Fibroblast of peridontal ligament (primary cell): Measurements from ENCODE around the gene SPATA33.
"Not testable (repeated sequence)": the region's sequence is repeated elsewhere in the genome, so short reads cannot be mapped to it uniquely, and the experiment has no call there.

Experiments used
- DNase-seq: peaks from one replicate; pipeline ENCODE4 v3.0.0-alpha.2; 2010; ENCODE audit errors: extremely low read depth

The SPATA33 gene

DNA sequence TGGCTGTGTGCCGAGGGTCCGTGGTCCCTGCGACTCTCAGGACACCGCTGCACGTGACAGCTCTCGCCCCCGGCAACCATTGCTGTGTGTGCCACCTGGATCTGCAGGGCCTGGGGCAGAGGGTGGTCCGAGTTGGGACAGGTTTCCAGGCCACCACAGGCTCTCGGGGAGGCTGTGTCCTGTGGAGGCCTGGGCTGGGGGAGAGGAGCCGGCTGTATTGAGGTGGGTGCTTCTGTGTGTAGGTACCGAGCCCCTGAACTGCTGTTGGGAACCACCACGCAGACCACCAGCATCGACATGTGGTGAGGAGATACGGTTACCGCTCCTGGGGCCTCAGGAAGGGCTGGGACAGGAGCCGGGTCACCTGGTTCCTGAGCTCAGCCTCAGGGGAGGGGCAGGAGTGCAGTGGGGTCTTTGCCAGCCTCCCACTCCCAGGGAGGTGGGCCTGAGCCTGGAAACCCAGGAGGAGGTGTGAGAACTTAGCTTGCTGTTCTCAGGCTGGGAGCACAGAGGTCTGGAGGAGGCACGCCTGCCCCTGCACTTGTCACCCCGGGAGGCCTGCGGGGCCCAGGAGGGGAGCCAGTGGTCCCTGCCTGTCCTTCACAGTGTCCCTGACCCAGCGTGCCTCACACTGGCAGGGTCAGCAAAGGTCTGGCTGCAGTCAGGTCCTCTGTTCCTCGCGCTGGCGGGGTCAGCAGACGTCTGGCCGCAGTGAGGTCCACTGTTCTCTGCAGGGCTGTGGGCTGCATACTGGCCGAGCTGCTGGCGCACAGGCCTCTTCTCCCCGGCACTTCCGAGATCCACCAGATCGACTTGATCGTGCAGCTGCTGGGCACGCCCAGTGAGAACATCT, 36.5 kb downstream of the SPATA33 start:
- DNase-seq, result no peak

DNA sequence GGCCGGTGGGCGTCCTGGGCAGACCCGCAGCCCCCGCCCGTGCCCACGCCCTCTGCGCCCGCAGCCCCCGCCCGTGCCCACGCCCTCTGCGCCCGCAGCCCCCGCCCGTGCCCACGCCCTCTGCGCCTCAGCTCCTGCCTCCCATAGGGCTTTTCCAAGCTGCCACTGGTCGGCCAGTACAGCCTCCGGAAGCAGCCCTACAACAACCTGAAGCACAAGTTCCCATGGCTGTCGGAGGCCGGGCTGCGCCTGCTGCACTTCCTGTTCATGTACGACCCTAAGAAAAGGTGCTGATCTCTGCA, 37.1 kb downstream of the SPATA33 start:
- DNase-seq, result not testable (repeated sequence)

DNA sequence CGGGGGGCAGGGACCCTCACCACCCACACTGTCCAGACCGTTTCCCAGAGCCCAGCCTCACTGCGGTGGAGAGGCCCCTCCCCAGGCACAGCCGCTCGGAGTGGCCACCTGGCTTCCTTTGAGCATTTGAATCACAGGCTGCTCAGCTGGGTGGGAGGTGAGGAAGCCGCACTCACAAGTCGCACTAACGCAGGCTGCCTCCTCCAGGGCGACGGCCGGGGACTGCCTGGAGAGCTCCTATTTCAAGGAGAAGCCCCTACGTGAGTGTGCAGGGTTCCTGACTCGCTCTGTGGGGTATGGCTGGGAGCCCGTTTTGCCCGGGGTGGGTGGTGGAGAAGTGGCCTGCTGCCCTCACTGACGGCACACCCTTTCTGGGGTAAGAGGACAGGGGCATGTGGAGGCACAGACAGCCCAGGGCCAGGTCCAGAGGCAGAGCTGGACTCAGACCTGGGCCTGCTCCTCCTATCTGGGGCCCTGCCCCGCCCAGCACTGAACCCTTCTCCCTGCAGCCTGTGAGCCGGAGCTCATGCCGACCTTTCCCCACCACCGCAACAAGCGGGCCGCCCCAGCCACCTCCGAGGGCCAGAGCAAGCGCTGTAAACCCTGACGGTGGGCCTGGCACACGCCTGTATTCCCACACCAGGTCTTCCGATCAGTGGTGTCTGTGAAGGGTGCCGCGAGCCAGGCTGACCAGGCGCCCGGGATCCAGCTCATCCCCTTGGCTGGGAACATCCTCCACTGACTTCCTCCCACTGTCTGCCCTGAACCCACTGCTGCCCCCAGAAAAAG, 37.6 kb downstream of the SPATA33 start:
- DNase-seq, result no peak

DNA sequence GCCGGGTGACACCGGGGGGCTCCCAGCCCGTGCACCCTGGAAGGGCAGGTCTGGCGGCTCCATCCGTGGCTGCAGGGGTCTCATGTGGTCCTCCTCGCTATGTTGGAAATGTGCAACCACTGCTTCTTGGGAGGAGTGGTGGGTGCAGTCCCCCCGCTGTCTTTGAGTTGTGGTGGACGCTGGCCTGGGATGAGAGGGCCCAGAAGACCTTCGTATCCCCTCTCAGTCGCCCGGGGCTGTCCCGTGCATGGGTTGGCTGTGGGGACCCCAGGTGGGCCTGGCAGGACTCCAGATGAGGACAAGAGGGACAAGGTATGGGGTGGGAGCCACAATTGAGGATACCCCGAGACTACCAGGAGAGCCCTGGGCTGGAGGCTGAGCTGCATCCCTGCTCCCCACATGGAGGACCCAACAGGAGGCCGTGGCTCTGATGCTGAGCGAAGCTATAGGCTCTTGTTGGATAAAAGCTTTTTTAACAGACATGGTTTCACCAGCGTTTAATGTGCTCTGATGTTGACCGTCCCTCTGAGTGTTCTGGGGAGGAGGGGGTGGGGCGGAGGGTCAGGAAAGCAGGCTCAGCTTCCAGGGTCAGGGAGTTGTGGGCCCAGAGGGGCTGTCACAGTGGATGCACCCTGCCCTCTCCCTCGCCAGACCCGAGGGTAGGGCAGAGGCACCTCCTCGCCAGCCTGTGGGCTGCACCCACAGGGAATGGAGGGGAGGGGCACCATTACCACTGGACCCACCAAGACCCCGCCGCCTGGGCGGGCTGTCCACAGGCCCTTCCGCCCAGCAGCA, 38.4 kb downstream of the SPATA33 start:
- DNase-seq, result no peak

DNA sequence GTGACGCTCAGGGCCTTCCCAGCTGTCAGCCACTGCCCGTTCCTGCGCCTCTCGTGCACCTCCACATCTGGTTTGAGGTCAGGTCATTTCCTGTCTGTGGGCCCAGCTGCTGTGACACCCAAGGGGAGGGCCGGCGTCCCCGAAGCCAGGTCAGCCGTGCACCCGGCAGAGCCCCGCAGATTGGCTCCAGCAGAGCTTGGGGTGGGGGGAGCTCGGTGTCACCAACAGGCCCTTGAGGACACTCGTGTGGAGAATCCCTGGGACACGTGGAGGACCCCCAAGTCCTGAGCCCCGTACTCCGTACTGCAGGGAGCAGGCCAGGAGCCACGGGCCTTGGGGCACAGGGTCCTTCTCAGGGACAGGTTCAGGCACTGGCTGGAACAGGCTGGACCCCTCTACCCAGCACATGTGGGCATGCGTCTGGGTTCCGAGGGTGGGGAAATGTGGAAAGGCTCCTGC, 39.1 kb downstream of the SPATA33 start:
- no peak for DNase-seq

DNA sequence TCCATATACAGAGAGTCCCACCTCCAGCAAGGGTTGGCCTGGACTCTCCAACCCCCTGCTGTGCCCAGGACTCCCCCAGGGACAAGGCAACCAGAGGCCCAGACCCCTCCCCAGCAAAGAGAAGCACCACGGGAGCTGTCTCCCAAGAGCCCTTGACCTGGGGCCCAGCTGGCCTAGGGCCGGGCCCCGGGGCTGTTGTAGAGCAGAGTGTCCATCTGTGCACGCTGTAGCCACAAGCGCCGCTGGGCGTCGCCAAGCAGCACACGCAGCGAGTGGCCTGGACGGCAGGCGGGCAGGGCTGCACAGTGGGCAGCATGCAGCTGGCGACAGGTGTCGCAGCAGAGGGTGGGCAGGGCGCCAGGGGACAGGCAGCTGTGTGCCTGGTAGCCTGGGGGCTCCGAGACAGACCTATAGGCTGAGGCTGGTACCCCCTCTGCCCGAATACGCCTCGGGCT, 39.6 kb downstream of the SPATA33 start:
- DNase-seq, result no peak

DNA sequence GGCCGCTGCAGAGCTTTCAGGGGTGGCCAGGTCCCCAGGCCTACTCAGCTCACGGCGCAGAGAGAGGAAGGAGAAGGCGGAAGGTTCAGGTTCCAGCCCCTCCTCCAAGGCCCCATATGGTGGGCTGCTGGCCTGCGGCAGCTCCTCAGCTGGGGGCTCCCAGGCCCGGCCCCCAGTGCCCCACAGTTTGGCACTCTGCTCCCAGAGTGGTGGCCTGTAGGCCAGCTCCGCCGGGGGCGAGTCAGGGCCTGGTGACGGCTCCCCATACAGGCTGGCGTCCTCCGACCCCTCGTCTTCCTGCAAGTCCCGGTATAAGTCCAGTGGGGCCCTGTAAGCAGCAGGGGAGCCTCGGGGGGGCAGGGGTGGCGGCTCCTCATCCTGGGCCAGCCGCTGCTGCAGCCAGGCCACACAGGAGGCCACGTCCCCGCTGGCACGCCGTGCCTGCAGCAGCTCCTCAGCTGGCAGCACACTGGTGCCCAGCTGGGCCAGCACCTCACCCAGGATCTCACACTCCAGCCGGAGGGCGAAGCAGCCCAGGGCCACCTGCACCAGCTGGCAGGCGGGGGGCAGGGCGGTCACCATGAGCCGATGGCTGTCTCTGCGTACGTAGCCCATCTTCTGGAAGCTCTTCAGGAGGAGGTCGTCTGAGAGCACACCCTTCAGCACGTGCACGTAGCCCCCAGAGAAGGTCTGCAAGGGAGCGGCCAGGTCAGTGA, 40.1 kb downstream of the SPATA33 start:
- no peak for DNase-seq

DNA sequence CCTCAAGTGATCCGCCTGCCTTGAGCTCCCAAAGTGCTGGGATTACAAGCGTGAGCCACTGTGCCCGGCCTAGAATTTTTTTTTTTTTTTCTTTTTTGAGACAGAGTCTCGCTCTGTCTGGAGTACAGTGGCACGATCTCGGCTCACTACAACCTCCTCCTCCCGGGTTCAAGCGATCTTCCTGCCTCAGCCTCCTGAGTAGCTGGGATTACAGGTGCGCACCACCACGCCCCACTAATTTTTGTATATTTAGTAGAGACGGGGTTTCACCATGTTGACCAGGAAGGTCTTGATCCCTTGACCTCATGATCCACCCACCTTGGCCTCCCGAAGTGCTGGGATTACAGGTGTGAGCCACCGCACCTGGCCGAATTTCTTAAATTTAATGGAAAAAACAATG, 41.1 kb downstream of the SPATA33 start:
- not testable (repeated sequence) for DNase-seq

DNA sequence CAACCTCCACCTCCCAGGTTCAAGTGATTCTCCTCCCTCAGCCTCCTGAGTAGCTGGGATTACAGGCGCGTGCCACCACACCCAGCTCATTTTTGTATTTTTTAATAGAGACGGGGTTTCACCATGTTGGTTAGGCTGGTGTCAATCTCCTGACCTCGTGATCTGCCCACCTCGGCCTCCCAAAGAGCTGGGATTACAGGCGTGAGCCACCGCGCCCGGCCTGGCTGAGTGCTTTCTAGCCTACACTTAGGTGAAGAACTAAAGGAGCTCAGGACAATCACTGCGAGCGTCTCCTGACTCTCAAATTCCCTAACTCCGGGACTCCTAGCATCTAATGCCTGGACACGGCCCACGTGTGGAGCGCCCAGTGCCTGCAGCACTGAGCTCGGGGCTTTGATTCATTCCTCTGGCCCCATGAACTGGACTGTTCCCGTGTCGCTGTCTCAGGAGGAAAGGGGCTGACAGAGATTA, 42.0 kb downstream of the SPATA33 start:
- DNase-seq, result not testable (repeated sequence)

DNA sequence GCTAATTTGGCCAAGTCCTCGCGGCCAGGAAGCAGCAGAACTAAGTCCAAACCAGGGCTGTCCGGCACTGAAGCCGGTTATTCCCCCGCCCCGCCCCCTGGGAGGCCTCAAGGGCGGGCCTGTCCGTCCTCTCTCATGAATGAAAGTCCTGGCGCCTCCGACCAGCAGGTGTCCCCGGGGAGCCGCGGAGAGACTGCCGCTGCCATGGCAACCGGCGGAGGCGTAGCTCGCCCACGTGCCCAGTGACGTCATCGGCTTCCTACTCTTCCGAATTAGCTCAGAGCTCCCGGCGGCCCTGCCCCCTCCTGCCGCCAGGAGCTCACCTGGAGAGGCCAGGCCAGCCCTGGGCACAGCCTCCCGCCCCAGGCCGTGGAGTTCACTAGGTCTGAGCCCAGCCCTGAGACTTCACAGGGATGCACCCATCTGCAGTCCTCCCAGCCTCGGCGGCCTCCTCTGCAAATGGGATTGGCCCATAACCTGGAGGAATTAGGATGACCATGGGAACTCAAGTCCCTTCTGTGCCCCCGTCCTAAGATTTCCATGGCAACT, 42.5 kb downstream of the SPATA33 start:
- DNase-seq, result peak; percentile 90

DNA sequence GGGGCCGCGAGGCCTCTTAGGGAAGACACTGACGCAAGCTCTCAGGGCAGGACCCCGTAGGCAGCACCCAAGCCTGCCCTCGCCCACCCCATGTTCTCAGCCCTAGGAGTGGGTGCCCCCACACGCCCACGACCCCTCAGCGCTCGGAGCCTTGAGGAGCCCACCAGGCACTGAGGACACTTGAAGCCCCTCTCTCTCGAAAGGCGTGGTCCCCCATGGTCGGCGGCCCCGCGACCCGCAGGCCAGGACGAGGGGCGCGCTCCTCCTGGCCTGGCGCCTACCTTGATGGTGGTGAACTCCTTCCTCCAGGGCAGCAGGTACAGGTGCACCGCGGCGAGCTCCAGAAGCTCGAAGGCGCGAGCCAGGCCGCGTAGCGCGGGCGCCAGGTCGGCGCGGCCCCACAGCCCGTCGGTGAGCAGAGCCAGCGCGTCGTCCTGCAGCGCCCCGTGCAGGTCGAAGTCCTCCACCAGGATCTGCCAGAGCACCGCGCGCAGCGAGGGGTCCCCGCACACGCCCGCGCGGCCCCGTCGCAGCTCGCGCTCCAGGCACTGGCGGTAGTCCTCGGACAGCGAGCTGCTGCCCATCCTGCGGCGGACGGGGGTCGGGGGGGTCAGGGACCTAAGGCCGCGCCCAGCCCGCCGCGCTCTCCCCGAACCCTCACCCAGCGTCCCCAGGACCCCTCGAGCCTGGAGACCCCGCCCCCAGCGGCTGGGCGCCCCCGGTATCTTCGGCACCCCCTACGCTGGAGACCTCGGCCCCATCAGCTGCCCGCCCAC, 43.2 kb downstream of the SPATA33 start:
- DNase-seq, result no peak

DNA sequence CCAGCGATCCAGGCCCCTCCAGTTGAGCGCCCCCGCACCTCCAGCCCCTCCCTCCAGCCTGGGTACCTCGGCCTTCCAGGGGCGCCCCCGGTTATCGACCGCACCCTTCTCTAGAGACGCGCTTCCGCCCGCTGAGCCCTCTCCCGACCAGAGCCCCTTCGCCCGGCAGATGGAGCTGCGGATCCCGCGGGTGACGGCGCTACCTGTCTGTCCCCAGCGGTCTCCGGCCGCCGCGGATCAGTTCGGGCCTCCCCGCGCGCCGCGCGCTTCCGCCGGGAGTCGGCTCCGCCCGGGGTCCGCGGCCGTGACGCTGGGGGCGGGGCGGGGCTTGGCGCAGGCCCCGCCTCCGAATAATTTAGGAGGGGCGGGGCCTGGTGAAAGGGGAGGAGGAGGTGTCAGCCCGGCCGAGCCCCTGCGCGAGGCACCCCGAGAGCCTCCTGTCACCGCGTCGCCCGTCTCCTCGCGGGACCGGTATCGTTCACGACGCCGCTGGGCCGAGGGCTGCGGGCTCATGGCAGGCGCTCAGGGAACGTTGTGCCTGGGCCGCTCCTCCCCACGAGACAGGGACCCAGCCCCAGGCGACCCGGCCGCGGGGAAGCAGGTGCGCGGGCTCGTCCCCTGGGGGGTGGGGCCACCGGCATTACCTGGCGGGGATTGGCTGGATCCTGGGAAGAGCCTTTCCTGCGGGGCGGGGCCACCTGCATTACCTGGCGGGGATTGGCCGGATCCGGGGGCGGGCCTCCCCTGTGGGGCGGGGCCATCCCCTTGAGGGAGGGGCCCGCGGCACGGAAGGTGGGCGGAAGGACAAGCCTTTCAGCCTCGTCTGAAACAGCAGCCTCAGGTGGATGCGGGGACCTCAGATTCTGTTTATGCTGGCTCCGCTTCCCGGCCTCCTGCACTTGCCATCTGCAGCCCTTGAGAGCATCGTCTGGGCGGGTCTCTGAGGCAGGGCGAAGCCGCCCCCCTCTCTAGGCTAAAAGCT, 44.1 kb downstream of the SPATA33 start, which contains the start of gene SPATA2L:
TSS of gene SPATA2L (minus strand) at position 281 of the 982 bp plus-strand sequence. CDS start 473 bp downstream, outside the sequence.
- DNase-seq, result peak; percentile 49

DNA sequence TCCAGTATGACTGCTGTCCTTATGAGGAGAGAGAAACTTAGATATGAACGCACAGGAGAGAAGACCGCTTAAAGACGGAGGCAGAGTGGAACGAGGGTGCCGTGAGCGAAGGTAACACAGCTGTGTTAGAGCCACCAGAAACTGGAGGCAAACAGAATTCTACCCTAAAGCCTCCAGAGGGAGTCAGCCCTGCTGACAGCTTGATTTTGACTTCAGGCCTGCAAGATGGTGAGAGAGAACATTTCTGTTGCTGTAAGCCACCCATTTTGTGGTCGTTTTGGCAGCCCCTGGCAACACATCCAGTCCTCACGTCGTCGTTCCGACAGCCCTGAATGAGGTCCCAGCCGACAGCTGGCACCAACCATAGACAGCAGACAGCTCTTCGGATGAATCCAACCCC, 46.6 kb downstream of the SPATA33 start:
- no peak for DNase-seq

DNA sequence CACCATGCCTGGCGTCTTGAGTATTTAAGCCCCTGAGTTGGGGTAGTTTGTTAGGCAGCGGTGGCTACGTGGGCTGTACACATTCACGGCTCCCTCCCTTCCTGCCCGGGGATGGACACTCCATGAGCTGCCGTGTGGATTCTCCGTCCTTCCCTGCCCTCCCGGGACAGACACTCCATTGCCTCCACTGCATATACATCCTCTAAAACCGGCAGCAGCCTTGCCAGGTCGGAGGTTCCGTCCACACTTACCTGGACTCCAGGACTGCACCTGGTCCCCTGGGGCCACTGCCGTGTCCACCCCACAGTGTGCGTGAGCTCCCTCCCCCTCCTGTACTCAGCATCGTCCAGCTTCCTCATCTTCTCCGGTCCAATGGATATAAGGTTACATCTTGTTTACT, 47.4 kb downstream of the SPATA33 start:
- no peak for DNase-seq

DNA sequence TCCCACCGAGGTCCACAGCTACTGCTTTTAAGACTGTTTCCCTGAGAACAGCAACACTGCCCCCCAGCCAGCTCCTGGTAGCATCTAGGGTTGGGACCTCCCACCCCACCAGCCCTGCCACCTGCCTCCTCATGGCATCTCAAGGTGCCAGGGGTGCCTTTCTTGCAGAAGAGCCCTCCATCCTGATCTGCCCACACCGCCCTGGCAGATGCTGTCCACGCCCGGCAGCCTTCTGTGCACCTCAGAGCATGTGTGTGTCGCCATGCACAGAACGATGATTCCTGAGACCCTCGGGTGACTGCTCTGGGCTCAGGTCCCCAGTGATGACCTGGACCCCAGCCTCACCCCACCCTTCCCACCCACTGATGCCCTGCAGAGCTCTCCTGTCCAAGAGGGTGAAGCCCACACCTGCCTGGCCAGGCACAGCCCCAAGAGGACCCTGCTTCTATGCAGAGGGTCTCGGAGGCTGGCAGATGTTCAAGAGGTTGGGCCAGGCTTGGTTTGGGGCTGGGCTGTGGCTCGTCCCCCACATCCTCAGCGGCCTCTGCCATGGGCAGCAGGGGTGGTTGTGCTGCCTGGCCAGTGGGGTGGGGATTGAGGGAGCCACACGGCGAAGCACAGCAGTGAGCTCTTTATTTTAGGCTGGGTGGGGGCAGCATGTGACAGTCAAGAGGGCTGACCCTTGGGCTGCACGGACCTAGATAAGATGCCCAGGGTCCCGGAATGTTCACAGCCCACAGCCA, 49.1 kb downstream of the SPATA33 start:
- no peak for DNase-seq

DNA sequence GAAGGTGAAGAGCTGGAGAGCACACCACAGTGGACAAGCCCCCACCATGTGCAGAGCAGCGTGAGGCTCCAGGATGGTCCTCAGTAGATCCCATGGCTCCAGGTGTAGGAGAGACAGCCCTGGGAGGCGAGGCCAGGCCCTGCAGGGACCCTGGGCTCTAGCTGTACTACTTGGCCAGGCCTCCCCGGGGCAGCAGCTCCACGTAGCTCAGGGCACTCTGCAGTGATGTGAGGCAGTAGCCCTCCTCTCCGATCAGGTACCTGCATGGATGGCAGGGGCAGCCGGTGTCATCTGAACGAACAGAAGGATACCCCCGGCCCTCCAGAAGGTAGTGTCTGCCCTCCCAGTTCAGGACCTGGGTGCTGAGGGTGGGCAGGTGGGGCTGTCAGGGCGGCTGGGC, 50.1 kb downstream of the SPATA33 start:
- no peak for DNase-seq

DNA sequence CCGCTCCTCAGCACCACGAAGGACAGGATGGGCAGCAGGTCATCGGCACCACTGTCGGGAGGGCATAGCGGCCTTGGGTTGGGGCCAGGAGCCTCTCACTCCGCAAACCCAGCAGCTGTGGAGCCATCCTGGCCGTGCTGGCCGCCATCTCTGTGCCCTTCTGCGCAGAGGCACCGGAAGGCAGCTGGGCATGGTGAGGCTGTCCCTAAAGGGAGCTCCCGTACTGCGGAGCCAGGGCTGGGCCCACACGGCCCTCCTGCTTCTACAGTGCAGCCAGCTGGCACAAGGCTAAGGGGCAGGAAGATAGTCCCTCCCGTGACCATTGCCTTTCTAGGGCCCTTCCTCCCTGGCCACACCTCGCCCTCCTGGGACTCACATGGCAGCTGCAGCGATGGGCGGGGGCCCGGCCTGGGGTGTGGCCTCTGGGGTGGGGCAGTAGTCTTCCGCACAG, 50.9 kb downstream of the SPATA33 start:
- DNase-seq, result no peak

DNA sequence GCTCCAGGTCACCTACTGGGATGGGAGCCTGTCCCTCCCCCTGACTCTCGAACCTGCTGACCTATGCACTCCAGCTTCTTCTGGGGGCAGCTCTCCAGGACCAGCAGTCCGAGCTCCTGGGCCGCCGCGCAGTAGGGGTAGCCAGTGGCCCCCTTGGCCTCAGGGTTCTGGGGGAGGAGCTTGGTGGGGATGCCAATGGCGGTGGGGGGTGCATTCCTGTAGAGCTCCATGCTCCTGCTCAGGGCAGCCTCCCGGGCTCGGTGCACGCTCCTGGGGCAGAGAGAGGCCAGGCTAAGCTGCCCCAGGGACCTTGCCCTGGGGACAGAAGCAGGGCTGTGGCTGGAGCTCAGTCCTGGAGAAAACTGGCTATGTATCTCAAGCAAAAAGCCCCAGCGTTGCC, 51.5 kb downstream of the SPATA33 start:
- no peak for DNase-seq
